SKM-1 treated with dmso at 0.1 percent for 144 hours (cell line): ENCODE measurements around the gene LSS.
"Not testable (repeated sequence)": the region's sequence is repeated elsewhere in the genome, so short reads cannot be mapped to it uniquely, and the experiment has no call there.

Experiments
- DNase-seq: peaks from one replicate; lab custom pipeline; 2025; ENCODE audit not compliant: unreplicated experiment; lab: John Stamatoyannopoulos, UW

Gene LSS

DNA sequence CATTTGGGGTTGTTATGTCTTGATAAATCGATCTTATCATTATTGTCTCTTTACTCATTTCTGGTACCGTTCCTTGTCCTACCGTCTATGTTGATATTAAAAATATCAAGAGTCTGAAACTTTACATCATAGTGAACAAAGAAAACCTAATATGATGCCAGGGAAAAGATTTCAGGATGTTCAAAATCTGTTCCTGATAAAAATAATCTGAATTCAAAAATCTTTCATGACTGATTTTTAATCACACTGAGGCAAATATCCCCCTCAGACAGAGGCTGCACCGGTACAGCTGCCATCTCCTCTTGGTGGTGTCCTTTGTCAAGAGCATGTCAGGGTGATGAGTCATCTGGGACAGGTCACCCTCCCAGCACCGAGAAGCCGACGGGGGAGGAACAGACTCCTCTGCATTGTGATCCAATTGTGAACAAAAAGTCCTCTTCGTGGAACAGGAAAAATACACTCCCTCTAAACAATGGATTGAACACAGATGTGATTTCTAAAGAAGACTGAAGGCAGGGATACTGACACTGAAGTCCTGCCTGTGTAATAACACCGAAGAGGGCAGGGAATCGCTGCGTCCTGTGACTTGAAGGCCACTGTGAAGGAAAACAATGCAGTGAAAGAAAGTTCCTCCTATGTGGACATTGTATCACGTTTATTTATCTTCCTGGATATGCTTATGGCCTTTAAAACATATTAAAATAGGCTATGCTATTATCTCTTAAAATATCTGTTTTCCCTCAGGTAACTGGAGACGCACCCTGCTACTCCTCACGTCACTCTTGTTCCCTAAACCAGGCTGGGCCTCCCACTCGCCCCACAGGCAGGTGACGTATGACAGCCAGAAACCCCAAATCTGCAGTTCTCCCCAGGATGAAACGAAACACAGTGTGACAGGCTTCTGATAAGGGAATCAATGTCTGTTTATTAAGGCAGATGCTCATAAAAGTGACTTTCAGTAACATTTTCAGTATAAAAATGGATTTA lies 40.1 kb downstream of the LSS start:
- DNase-seq: no peak

DNA sequence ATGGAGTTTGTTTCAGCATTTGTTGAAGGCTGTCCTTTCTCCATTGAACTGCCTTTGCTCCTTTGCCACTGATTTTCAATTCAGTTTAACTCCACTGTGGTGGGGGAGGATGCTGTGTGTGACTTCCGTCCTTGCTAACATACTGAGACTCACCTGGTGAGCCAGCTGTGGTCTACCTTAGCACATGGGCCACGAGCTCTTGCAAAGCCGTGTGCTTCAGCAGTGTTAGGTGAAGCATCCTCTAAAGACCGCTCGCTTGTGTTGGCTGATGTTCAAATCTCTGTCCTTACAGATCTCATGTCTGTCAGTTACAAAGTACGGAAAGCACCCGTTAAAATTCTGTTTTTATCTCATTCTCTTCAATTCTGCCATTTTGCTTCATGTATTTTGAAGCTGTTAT lies 40.8 kb downstream of the LSS start:
- DNase-seq: no peak

DNA sequence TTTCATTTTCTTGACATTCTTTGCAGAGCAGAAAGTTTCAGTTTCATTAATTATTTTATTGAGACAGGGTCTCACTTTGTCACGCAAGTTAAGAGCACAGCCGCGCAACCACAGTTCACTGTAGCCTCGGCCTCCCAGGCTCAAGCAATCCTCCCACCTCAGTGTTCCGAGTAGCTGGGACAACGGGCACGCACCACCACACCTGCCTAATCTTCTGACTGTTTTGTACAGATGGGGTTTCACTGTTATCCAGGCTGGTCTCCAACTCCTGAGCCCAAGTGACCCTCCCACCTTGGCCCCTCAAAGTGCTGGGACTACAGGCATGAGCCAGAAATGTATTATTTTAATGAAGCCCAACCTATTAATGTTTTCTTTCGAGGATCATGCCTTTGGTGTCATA lies 41.3 kb downstream of the LSS start:
- DNase-seq: no peak

DNA sequence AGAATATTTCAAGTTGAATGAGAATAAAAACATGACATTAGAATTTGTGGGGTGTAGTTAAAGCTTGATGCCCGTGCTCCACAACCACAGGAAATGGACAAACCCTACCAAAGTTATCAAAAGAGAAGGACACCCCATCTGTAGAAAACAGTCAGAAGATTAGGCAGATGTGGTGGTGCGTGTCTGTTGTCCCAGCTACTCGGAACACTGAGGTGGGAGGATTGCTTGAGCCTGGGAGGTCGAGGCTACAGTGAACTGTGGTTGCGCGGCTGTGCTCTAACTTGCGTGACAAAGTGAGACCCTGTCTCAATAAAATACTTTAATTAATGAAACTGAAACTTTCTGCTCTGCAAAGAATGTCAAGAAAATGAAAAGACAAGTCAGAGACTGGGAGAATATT lies 42.9 kb downstream of the LSS start:
- DNase-seq: no peak

DNA sequence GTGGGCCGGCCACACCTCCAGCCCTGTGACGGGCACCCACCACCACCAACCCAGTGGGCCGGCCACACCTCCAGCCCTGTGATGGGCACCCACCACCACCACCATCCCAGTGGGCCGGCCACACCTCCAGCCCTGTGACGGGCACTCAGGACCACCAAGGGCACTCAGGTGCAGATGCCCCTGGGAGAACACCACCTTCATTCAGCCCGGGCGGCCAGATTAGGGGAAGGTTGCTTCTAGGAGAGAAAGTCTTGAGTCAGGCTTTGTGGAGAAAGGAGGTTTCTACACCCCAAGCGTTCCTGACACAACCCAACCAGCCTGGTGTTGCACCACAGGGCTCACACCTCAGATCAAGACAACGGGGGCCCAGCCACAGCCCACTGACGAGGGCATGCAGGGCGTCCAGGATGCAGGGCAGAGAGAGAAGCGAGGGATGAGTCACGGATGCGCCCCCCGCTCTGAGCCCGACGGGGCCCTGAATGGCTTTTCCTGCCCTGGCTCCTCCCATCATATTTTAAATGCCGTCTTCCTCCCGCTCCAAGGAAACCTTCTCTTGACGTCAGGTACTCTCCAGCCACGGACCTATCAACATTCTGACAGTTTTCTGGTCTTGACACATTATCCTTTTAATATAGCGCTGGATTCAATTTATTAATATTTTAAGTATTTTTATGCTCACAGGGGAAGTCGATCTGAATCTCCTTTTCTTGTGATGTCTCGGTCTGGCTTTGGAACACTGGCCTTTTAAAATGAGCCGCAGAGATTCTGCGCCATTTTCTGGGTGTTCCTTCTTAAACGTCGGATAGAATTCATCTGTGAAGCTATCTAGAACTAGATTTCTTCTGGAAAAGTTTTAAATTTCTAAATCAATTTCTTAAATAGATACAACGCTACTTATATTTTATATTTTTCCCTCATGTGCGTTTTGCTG lies 43.7 kb downstream of the LSS start:
- peak; percentile 72 for DNase-seq

DNA sequence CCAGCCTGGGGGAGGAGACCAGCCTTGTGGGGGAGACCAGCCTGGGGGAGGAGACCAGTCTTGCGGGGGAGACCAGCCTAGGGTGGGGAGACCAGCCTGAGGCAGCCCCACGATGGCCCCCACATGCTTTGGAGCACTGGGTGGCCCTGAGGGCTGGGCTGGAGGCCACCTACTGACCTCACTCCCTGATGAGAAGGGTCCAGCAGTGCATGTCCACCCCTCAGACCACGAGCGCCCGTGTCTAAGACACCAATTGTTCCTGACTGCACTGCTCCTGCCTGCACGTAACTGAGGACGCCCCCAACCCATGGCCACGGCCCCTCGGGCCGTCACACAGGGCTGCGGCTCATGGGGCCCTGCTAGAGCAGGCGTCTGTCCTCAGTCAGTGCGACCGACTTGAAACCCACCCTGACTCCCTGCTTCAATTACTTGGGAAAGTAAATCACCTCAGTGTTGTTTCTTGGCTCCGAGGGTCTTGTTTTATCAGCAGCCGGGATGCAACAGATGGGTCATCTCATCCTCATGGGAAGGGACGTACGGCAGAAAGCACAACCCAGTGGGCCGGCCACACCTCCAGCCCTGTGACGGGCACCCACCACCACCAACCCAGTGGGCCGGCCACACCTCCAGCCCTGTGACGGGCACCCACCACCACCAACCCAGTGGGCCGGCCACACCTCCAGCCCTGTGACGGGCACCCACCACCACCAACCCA lies 44.5 kb downstream of the LSS start, which contains the start of gene SPATC1L:
Gene SPATC1L (minus strand): TSS at position 550 of the 715 bp plus-strand sequence. CDS start 1,643 bp downstream, outside the sequence.
- DNase-seq: peak; percentile 59

- not testable (repeated sequence) for DNase-seq
These were observed 45.2 kb downstream of the LSS start for GRCh38 chr21:46183337-46183909.

DNA sequence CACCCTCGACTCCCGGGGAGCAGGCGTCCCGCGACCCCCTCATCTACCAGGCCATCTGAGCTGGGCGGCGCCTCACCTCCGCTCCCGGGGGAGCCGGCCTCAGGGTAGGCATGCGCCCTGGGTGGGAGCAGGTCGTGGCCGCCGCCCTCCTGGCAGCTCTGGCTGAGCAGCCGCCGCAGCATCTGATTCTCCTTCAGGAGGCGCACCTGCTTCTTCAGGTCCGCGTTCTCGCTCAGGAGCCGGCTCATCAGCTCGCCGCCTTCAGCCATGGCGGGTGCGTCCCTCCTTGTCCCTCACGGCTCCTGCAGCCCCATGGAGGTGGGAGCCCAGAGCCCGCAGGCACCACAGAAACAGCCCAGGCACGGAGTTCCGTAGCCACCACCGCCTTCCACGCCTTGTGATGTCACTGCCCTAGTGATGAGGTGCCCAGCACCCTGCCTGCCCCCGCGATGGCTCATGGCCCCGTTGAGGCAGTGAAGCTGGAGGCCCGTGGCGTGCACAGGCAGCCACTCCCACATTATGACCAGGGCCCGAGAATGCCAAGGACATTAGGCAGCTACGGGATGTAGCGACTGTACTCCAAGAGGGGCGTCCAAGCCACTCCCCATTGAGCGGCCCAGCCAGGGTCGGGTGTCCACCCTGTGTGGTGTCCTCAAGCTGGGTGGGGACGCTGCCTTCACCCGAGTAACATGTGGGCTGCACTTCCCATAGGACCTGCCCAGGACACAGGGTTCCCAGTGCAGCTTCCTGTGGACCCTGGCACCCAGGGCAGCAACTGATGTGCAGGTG lies 45.8 kb downstream of the LSS start:
- no peak for DNase-seq

- DNase-seq: no peak
These were observed 46.5 kb downstream of the LSS start for GRCh38 chr21:46181953-46182547.

DNA sequence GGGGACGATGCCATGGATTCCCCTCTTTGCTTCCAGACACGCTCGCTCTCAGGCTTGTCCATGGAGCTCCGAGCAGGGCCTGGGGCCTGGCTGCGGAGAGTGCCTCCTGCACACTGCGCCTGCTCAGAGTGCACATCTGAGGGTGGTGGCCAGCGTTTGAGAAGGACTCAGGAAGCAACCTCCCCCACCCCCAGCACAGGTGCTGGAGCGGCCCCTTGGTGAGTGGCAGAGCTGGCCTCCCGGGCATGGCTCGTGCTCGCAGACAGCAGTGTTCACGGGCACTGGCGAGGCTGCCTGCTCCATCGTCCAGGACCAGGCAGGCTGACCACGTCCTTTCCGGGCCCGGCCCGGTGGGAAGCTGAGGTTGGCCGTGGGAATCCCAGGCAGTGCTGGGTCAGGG lies 47.1 kb downstream of the LSS start:
- DNase-seq: no peak

DNA sequence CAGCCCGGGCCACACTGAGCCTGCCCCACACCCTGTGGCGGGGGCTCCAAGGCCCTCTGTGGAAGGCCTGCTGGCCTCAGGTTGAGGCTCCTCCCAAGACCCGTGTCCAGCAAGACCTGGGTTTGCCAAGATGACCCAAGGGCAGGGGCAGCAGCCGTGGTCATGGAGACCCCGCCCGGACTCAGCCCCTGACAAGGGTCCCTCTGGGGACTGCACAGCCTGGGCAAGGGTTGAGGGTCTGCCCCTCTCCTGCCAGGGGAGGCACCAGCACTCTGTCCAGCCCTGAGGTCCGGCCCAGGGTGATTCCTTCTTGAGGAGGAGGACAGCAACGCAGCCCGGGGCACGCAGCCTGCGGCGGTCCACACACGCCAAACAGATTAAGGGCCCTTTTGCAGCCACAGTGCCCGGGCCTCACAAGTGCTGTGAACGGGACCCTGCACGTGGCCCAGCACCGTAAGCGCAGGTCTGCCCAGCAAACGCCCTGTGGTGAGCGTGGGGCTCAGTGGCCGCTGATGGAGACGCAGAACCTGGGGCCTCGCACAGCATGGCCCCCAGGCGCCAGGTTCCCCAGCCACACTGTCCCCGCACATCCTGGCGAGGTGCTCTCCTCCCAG lies 47.7 kb downstream of the LSS start:
- DNase-seq: no peak

GRCh38 chr21:46180079-46180722 lies 48.4 kb downstream of the LSS start:
- no peak for DNase-seq

GRCh38 chr21:46179708-46180078 lies 48.9 kb downstream of the LSS start:
- DNase-seq: no peak

DNA sequence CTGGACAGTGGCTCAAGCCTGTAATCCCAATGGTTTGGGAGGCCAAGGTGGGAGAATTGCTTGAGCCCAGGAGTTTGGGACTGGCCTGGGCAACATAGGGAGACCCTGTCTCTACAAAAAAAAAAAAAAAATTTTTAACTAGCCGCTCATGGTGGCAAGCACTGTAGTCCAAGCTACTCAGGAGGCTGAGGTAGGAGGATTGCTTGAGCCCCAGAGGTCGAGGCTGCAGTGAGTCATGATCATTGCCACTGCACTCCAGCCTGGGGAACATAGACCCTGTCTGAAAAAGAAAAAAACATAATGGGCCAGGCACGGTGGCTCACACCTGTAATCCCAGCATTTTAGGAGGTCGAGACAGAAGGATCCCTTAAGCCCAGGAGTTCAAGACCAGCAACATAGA lies 49.6 kb downstream of the LSS start:
- no peak for DNase-seq

GRCh38 chr21:46176443-46177129 lies 52.0 kb downstream of the LSS start:
- not testable (repeated sequence) for DNase-seq

GRCh38 chr21:46173573-46173972 lies 55.0 kb downstream of the LSS start:
- no peak for DNase-seq

DNA sequence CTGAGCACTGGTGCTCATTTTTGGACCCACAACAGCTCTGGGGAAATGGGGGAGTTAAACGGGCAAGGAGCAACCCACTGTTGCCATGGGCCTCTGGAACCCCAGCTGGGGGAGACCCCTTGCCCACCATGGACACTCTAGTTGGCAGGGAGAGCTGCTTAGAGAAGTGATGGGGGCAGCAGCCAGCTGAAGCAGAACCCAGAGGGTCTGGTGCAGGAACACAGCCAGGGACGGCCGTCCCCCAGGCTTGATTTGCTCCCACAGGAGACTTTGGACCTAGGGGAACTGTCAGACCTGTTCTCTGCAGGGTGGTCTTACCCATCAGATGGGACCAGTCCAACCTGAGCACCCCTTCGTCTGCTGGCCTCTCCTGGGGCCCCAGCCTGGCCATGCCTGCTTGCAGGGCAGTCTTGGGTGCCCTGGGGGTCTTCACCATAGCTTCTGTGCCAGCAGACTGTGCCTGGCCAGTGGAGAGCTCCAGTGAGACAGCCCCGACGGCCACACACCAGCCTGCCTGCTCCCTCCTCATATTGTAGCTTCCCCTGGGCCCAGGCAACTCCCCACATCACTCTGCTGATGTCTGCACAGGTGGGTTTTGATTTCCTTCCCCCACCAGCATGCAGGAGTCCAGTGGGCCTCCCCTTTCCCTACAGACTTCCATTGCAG lies 55.6 kb downstream of the LSS start:
- no peak for DNase-seq
